SK-N-SH treated with all-trans-retinoic acid at 6 μM for 48 hours (cell line): ENCODE measurements around the gene OR2T35.

ENCODE experiments used
- ARNTL ChIP-seq: fragments of 450-650 bp; formaldehyde crosslinking; IDR thresholded peaks from 2 replicates; pipeline ENCODE4 v1.5.0; 2020; ENCODE audit warnings: low read depth, mild to moderate bottlenecking, moderate library complexity, borderline replicate concordance
- CSDC2 ChIP-seq: fragments of 250-450 bp; sonication (Bioruptor Pico); IDR thresholded peaks from 2 replicates; pipeline ENCODE4 v1.5.0; 2020; ENCODE audit warnings: mild to moderate bottlenecking, moderate library complexity
- GLIS3 ChIP-seq: fragments of 250-450 bp; sonication (Bioruptor Pico); IDR thresholded peaks from 2 replicates; pipeline ENCODE4 v1.5.0; 2020; ENCODE audit warnings: mild to moderate bottlenecking, moderate library complexity
- PATZ1 ChIP-seq: fragments of 250-450 bp; sonication (Bioruptor Pico); IDR thresholded peaks from 2 replicates; pipeline ENCODE4 v1.8.0; 2020; ENCODE audit warnings: mild to moderate bottlenecking, moderate library complexity, borderline replicate concordance
- POU6F1 ChIP-seq: fragments of 250-450 bp; sonication (Bioruptor Pico); IDR thresholded peaks from 2 replicates; pipeline ENCODE4 v1.8.0; 2021; ENCODE audit warnings: low read depth, mild to moderate bottlenecking, moderate library complexity, borderline replicate concordance
- PPARA ChIP-seq: fragments of 250-450 bp; sonication (Bioruptor Pico); IDR thresholded peaks from 2 replicates; pipeline ENCODE4 v1.5.0; 2020; ENCODE audit warnings: mild to moderate bottlenecking, borderline replicate concordance
- RARB ChIP-seq: fragments of 250-450 bp; sonication (Bioruptor Pico); IDR thresholded peaks from 2 replicates; pipeline ENCODE4 v1.8.0; 2021; ENCODE audit warnings: mild to moderate bottlenecking, moderate library complexity
- TOX ChIP-seq: fragments of 250-450 bp; sonication (Bioruptor Pico); IDR thresholded peaks from 2 replicates; pipeline ENCODE4 v1.8.0; 2021; ENCODE audit warnings: mild to moderate bottlenecking, moderate library complexity, borderline replicate concordance
- ZC3H10 ChIP-seq: fragments of 250-450 bp; sonication (Bioruptor Pico); IDR thresholded peaks from 2 replicates; pipeline ENCODE4 v1.5.1; 2021; ENCODE audit warnings: mild to moderate bottlenecking, moderate library complexity
- TF ChIP-seq, protein P1 (sequence below): fragments of 250-450 bp; sonication (Bioruptor Pico); IDR thresholded peaks from 2 replicates; pipeline ENCODE4 v1.5.1; 2021; ENCODE audit warnings: mild to moderate bottlenecking, moderate library complexity

GRCh38 chr1:248625971-248626370 lies 19.1 kb downstream of the OR2T35 start:
- TF ChIP-seq RARB (CRISPR knock-in tag): no peak
- TF ChIP-seq, protein P1, sequence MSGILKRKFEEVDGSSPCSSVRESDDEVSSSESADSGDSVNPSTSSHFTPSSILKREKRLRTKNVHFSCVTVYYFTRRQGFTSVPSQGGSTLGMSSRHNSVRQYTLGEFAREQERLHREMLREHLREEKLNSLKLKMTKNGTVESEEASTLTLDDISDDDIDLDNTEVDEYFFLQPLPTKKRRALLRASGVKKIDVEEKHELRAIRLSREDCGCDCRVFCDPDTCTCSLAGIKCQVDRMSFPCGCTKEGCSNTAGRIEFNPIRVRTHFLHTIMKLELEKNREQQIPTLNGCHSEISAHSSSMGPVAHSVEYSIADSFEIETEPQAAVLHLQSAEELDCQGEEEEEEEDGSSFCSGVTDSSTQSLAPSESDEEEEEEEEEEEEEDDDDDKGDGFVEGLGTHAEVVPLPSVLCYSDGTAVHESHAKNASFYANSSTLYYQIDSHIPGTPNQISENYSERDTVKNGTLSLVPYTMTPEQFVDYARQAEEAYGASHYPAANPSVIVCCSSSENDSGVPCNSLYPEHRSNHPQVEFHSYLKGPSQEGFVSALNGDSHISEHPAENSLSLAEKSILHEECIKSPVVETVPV: no peak
- TF ChIP-seq POU6F1 (CRISPR knock-in tag): no peak
- TF ChIP-seq PATZ1 (CRISPR knock-in tag): no peak
- no peak for TF ChIP-seq CSDC2
- no peak for TF ChIP-seq GLIS3 (CRISPR knock-in tag)
- TF ChIP-seq PPARA: no peak
- no peak for TF ChIP-seq TOX (CRISPR knock-in tag)
- TF ChIP-seq ZC3H10 (CRISPR knock-in tag): no peak
- no peak for TF ChIP-seq ARNTL (CRISPR knock-in tag)
